Activated T-cell treated with anti-CD3 and anti-CD28 coated beads, Interleukin-2, amount 50 U/mL, for 24 hours (primary cell): Measurements from ENCODE around the gene BSCL2.
"Not testable (repeated sequence)": the region's sequence is repeated elsewhere in the genome, so short reads cannot be mapped to it uniquely, and the experiment has no call there.

Experiments
- DNase-seq: peaks from one replicate; pipeline ENCODE4 v3.0.0-alpha.2; 2020
- H3K27ac Mint-ChIP-seq: 2 replicates; pipeline ENCODE4 v1.8.0; 2020; ENCODE audit warnings: mild to moderate bottlenecking, mixed read lengths
- H3K27me3 Mint-ChIP-seq: 2 replicates; pipeline ENCODE4 v1.8.0; 2020; ENCODE audit warnings: mixed read lengths
- H3K36me3 Mint-ChIP-seq: 2 replicates; pipeline ENCODE4 v1.8.0; 2020; ENCODE audit warnings: low read depth, mixed read lengths
- H3K4me1 Mint-ChIP-seq: 2 replicates; pipeline ENCODE4 v1.8.0; 2020; ENCODE audit warnings: low read depth, mixed read lengths
- H3K4me3 Mint-ChIP-seq: 2 replicates; pipeline ENCODE4 v1.8.0; 2020; ENCODE audit warnings: mild to moderate bottlenecking, moderate library complexity, mixed read lengths
- H3K9me3 Mint-ChIP-seq: 2 replicates; pipeline ENCODE4 v1.8.0; 2020; ENCODE audit warnings: mixed read lengths

Gene BSCL2

DNA sequence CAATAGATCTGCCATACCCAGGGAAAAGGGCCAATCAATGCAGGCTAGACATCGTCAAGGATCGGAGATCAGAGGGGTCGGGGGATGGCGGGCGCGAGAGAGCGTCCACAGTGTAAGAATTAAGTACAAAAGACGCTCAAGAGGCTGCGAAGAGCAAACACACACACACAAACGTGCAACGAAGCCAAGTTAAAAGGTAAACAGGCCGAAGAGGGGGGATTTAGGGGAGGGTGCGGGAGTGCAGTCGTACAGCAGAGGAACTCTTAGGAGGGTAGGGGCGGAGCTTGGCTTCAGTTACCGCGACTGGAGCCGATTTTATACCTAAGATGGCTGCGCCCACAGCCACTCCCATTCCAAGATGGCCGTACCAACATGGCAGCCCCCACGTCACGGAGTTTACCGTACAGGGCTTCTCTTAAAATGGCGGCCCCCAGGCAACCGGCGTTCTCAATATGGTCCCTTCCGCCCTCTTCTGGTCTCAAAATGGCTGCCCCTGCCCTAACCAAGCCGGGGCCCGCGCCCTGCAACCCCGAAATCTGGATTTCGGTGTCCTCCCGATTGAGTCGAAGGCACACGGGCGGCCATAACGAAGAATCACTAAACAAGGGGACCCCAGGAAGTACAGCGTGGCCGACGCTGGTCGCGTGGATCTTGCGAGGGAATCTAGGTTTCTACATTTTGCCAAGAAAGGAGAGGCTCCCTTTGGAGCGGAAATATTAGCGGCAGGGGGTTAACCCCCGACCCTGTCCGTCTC lies 2.2 kb upstream of the BSCL2 start:
- peaks cover 79% of the 10 kb centered on the region for H3K4me1 Mint-ChIP-seq
- peak overlapping the region; percentile 98 for H3K27ac Mint-ChIP-seq
- no peaks in the 10 kb centered on the region for H3K27me3 Mint-ChIP-seq
- H3K36me3 Mint-ChIP-seq, result peaks cover 91% of the 10 kb centered on the region
- peak overlapping the region; percentile 82 for H3K4me3 Mint-ChIP-seq
- peak; percentile 93 for DNase-seq
- no peaks in the 10 kb centered on the region for H3K9me3 Mint-ChIP-seq

DNA sequence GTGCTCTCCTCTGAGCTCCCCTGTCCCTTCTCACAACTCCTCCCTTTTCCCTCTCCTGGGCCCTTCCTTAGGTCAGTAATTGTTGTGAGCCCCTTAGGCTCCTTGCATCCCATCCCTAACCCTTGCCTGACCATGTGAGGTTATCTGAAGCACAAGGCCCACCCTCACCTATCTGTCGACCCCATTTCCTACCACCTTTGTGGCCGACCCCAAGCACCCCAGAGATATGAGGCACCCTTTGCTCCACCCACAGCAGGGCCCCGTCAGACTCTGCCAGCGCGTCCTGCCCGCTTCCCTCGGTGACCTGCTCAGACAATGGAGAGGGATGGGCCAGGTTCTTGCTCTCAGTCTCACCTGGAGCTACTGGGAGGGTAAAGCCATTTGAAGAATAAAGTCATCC lies 1.6 kb upstream of the BSCL2 start:
- DNase-seq, result peak; percentile 67

DNA sequence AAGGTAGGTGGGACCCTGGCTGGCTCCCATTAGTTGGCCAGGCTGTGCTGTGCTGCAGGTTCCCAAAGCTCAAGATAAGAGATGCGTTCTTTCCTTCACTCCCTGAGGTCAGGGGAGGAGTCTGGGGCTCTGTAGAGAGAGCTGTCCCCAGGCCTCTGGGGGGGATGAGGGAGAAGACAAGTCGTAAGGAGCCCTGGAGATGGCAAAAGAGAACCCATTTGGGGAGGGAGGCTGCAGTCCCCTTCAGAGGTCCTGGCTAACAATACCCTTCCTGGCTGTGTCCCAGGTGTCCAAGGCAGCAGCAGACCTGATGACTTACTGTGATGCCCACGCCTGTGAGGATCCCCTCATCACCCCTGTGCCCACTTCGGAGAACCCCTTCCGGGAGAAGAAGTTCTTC lies 1.2 kb upstream of the BSCL2 start:
- H3K27me3 Mint-ChIP-seq, result no peaks in the 10 kb centered on the region

More for the DNA sequence above, 1.6 kb upstream of the BSCL2 start:
- peaks cover 73% of the 10 kb centered on the region for H3K4me1 Mint-ChIP-seq
- no peaks in the 10 kb centered on the region for H3K27me3 Mint-ChIP-seq
- no peaks in the 10 kb centered on the region for H3K9me3 Mint-ChIP-seq
- H3K36me3 Mint-ChIP-seq, result peaks cover 86% of the 10 kb centered on the region
- H3K4me3 Mint-ChIP-seq, result peak overlapping the region; percentile 82
- H3K27ac Mint-ChIP-seq, result peak overlapping the region; percentile 98

DNA sequence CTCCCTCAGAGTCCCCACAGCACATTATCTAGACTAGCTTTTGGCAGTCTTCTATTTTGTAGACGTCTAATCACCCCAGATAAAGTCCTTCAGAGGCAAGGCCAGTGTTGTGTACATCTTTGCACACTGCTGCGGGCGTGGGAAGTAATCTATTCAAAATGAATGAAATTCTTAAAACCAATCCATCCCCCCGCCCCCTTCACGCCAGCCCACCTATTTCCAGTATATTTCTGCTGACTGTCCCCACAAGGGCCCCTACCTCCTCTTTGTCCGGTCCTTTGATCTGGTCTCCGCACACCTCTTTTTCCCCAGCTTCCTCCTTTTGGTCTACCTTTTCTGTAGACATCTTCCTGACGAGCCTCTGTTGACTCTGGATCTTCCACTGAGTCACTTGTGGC lies 375 bp downstream of the BSCL2 start:
- Mint-ChIP-seq H3K27me3 (no peaks in the 10 kb centered on the region), H3K9me3 (no peaks in the 10 kb centered on the region), H3K4me1 (peaks cover 61% of the 10 kb centered on the region), H3K27ac (peak overlapping the region; percentile 81), H3K4me3 (peak overlapping the region; percentile 66), H3K36me3 (peaks cover 79% of the 10 kb centered on the region)
- DNase-seq, result no peak

More for the DNA sequence above, 1.2 kb upstream of the BSCL2 start:
- Mint-ChIP-seq H3K9me3 (no peaks in the 10 kb centered on the region), H3K4me3 (peak overlapping the region; percentile 82), H3K27ac (peak overlapping the region; percentile 98), H3K36me3 (peaks cover 85% of the 10 kb centered on the region), H3K4me1 (peaks cover 69% of the 10 kb centered on the region)
- no peak for DNase-seq

DNA sequence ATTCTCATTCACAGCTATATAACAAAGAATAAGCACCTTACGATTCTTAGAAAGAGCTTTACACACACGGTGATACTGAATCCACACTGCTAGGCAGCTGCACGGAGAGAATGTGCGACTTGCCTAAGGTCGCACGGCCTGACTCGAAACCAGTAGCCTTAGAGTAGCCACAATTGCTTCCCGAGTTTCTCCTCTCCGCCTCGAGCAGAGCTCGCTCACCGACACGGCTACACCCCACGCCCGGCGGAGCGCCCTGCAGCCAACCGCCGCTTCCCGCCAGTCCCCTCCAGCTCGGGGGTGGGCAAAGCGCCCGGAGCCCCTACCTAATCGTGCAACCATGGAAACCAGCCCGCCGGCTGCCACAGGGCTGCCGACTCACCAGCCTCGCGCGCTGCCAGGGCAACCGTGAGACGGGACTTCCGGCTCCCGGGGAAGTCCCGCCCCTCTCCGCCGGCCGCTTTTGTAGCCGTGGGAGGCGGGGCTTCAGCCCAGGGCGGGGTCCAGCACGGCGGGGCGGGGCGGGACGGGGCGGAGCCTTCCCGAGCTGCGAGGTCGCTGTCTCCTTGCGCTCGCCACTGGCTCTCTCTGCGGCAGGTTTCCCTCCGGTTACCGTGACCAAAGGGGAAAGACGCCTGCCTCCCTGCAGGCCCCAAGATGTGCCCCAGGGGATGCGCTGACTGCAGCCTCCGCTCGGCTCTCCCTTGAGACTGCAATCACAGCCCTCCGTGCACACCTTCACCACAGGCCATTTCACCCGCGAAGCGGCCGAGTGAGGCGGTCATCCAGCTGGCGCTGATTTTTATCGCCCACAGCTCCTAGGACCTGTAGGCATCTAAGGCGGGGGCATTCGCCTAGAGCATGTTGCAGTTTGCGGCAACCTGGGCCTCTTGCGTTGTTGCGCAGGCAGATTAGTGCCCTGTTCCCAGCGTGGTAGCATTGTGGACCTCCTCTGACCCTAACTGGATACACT lies 1.1 kb downstream of the BSCL2 start:
- Mint-ChIP-seq H3K36me3 (peaks cover 79% of the 10 kb centered on the region), H3K4me1 (peaks cover 61% of the 10 kb centered on the region), H3K9me3 (no peaks in the 10 kb centered on the region), H3K4me3 (peak overlapping the region; percentile 89), H3K27me3 (no peaks in the 10 kb centered on the region), H3K27ac (peak overlapping the region; percentile 91)
- DNase-seq, result peak; percentile 96

DNA sequence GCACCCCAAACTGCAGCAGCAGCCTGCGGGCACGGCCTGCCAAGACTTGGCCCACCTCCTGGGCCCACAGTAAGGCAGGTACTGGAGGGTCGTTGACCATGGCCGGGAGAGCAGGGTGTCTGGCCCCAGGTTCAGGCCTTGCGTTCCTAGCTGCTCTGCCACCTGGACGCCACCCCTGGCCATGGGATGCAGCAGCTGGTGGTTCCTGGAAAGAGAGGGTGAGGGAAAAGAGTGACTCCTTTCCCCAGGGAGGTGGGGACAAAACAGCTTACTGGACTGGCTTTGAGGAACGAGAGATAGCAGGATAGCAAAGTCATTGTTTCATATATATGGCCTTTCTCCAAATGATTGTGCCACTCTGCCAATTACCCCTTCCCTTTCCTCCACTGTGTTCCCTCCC lies 1.8 kb downstream of the BSCL2 start:
- Mint-ChIP-seq H3K4me1 (peaks cover 56% of the 10 kb centered on the region), H3K4me3 (peak overlapping the region; percentile 89), H3K9me3 (no peaks in the 10 kb centered on the region), H3K27me3 (no peaks in the 10 kb centered on the region), H3K36me3 (peaks cover 78% of the 10 kb centered on the region), H3K27ac (peak overlapping the region; percentile 91)
- no peak for DNase-seq

DNA sequence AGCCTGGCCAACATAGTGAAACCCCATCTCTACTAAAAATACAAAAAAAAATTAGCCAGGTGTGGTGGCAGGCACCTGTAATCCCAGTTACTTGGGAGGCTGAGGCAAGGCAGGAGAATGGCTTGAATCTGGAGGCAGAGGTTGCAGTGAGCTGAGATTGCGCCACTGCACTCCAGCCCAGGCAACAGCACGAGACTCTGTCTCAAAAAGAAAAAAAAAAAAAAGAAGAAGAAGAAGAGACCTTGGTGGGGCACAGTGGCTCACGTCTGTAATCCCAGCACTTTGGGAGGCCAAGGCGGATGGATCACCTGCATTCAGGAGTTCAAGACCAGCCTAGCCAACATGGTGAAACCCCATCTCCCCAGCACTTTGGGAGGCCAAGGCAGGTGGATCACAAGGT lies 3.3 kb downstream of the BSCL2 start:
- Mint-ChIP-seq H3K4me1 (peaks cover 43% of the 10 kb centered on the region), H3K36me3 (peaks cover 69% of the 10 kb centered on the region)
- H3K27ac Mint-ChIP-seq, H3K9me3 Mint-ChIP-seq, H3K4me3 Mint-ChIP-seq, H3K27me3 Mint-ChIP-seq, DNase-seq: not testable (repeated sequence)

DNA sequence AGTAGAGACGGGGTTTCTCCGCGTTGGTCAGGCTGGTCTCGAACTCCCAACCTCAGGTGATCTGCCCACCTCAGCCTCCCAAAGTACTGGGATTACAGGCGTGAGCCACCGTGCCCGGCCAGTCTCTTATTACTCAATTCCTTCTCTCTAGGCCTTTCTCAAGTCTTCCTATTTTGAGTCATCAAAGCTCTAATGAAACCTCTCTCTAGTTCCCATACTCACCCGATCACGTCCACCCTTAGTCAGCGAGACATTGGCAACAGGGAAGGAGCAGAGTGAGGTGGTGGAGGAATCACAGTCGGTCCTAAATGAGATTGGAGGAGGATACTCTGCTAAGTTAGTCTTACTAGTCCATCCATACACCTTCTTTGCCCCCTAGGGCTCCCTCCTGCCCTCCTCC lies 5.0 kb downstream of the BSCL2 start:
- Mint-ChIP-seq H3K9me3 (no peaks in the 10 kb centered on the region), H3K4me1 (peaks cover 27% of the 10 kb centered on the region), H3K36me3 (peaks cover 58% of the 10 kb centered on the region), H3K27me3 (no peaks in the 10 kb centered on the region), H3K4me3 (no peak overlapping the region), H3K27ac (peak overlapping the region; percentile 27)
- DNase-seq, result no peak

DNA sequence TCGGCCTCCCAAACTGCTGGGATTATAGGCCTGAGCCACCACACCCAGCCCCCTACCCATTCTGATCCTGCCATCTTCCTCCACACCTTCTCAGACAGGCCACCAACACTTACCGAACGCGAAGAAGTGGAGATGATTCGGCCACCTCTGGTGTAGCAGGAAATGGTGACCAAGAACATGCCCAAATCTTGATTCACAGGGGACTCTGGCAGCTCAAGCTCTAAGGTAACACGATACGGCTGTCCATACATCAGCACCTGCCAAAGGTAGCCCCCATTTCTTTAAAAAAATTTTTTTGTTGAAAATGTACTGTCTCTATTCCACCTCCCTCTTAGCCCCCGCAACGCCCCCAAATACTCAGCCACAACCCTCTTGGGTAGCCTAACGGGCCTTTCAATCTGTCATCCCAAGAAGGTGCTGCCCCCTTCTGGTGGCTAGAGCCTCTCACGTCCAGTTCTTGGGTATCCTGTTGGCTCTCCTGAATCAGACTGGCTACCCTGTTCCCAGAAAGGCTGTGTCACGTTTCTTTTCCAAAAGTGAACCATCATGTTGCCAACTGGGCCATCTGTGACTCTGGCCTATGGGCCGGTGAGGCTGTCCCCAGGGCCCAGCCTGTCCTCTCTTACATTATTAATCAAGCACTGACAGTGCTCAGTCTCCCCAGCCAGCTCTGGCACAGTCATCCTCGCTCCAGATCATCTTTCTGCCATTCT lies 12.6 kb downstream of the BSCL2 start:
- no peak overlapping the region for H3K4me3 Mint-ChIP-seq
- no peaks in the 10 kb centered on the region for H3K27me3 Mint-ChIP-seq
- peaks cover 55% of the 10 kb centered on the region for H3K36me3 Mint-ChIP-seq
- peak; percentile 80 for DNase-seq
- H3K4me1 Mint-ChIP-seq, result peaks cover 6% of the 10 kb centered on the region
- H3K9me3 Mint-ChIP-seq, result no peaks in the 10 kb centered on the region
- H3K27ac Mint-ChIP-seq, result no peak overlapping the region

DNA sequence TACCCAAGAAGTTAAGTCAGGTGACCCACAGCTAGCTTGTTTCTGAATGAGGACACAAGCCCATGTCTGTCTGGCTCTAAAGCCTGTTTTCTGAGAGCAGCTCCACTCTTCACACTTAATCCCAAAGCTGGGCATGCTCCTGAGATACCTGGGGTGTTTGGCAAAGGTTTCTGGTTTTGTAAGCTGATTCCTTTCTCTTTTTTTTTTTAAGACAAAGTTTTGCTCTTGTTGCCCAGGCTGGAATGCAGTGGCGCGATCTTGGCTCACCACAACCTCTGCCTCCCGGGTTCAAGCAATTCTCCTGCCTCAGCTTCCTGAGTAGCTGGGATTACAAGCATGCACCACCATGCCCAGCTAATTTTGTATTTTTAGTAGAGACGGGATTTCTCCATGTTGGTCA lies 13.6 kb downstream of the BSCL2 start:
- not testable (repeated sequence) for H3K27ac Mint-ChIP-seq, H3K4me1 Mint-ChIP-seq, DNase-seq, H3K27me3 Mint-ChIP-seq, H3K9me3 Mint-ChIP-seq, H3K4me3 Mint-ChIP-seq
- peaks cover 55% of the 10 kb centered on the region for H3K36me3 Mint-ChIP-seq

DNA sequence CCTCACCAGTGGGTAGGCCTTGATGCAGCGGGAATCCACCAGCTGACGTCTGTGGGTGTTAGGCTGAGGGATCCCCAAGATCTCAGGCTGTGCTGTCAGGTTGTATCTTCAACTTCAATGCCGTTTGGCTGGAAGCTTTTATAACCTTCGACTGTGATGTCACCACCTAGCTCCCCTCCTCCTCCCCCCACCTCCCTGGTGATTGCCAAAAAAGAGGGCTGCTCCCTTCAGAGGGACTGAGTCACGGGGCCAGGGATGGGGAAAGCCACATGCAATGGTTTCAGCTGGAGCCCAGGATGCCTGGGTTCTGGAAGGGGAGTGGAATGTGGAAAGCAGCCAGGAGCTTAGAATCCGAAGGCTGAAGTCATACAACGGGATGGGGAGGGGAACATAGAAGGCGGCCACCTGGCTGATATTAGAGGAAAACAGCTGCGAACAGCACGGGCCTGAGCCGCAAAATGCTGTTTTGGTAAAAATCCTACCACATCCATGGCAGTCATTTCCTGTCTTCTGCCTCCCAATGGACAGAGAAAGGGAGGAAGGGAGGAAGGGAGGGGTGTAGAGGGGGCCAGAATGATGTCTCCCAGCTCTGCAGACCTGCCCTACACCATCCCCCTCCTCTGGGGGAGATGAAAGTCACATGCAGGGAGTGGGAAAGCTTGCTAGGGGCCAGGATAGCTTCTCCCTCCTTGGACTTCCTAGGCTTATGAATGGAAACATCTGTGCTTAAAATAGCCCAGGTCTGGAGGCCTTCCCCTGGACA lies 17.6 kb downstream of the BSCL2 start, which contains the start of gene LRRN4CL:
Gene LRRN4CL, minus strand, starts transcription at position 110 of the 763 bp plus-strand sequence. CDS start 1,022 bp downstream, outside the sequence.
- Mint-ChIP-seq H3K4me1 (peaks cover under 1% of the 10 kb centered on the region), H3K4me3 (no peak within 1 kb of the TSS), H3K27me3 (peaks cover 11% of the 10 kb centered on the region), H3K9me3 (no peaks in the 10 kb centered on the region), H3K27ac (no peak within 1 kb of the TSS), H3K36me3 (peaks cover 45% of the 10 kb centered on the region)
- no peak for DNase-seq

DNA sequence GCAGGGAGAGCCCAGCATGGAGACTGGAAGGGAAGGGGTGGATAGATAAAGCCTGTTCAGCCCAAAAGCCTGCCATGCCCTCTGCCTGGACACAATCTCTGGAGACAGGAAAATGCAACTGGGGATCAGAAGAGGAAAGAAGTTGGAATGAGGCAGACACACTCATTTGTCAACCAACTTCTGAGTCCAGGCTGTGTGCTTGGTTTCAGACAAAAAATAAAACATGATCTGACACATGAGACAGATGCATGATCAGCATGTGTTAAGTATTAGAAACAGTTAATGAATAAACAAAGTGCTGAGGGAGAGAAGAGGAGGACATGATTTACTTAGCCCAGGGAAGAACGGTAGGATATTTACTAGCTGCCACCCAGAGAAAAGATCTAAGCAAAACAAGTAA lies 18.7 kb downstream of the BSCL2 start:
- H3K27ac Mint-ChIP-seq, result no peak overlapping the region
- no peaks in the 10 kb centered on the region for H3K9me3 Mint-ChIP-seq
- no peaks in the 10 kb centered on the region for H3K4me1 Mint-ChIP-seq
- no peak overlapping the region for H3K4me3 Mint-ChIP-seq
- H3K36me3 Mint-ChIP-seq, result peaks cover 37% of the 10 kb centered on the region
- peaks cover 11% of the 10 kb centered on the region for H3K27me3 Mint-ChIP-seq
- DNase-seq, result no peak

DNA sequence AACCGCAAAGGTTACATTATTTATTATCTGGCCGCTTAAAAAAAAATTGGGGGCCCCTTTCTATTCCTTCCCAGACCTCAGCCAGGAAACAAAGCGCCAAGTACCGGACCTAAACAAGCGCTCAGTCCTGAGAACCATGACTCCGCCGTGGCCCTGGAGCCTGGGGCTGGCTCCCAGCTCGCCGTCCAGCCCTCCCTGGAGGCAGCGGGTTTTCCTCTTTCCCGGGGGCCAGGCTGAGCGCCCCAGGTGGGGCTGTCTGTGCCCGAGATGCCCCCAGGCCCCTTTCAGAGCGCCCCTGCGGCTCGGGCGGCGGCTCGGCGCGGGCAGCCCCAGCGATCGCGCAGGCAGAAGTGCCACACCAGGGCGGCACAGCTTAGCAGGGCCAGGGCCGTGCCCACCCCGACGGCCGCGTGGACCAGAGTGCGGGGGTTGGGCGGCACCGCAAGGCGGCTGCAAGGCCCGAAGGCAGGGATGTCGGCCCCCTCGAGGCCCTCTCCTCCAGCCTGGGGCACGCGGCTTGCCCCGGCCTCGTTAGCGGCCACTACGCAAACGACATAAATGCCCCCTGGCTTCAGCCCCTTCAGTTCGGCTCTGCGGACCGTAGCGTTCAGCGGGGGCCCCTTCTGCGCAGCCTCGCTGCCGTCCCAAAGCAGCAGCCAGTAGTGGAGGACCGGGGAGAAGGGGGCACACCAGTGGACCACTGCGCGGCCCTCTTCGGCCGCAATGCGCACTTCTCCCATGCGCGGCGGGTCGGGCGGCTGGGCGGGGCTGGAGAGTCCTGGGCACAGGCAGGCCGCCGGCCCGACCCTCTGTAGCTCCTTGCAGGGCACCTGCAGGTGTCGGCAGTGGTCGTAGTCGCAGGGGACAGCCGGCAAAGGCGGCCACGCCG lies 19.5 kb downstream of the BSCL2 start:
- H3K36me3 Mint-ChIP-seq, result peaks cover 30% of the 10 kb centered on the region
- no peaks in the 10 kb centered on the region for H3K9me3 Mint-ChIP-seq
- H3K27ac Mint-ChIP-seq, result no peak overlapping the region
- H3K4me3 Mint-ChIP-seq, result no peak overlapping the region
- no peak for DNase-seq
- peaks cover 11% of the 10 kb centered on the region for H3K27me3 Mint-ChIP-seq
- no peaks in the 10 kb centered on the region for H3K4me1 Mint-ChIP-seq
